ENCODE results near the gene GHITM.

GRCh38 chr10:84191106-84191505 is 51.8 kb downstream of the GHITM start:
- TF ChIP-seq CTCF (conservative IDR thresholded peaks at IDR 0.05 in 1 of 2, IDR thresholded peaks at IDR 0.05 in 1 of 2; ENCODE audit: low read depth in 1 of 2, low read length in 2 of 2) (no peak), EZH2 (IDR thresholded peaks at IDR 0.05; ENCODE audit: low read length, missing control alignments) (no peak)

Measured in fibroblast of lung (primary cell).